PFSK-1 (cell line): Measurements from ENCODE around the gene CLEC16A.

Experiments used
- POLR2AphosphoS5 ChIP-seq: IDR thresholded peaks from 2 replicates; pipeline ENCODE4 v1.6.1; 2012; ENCODE audit warnings: low read depth, mild to moderate bottlenecking, control low read depth, low read length, moderate library complexity
- TF ChIP-seq, protein P1 (sequence below), 2 experiments: IDR thresholded peaks; 2 replicates each; pipeline versions ENCODE4 v1.6.1 to v1.8.0; 2011 to 2012; ENCODE audit warnings: low read depth in 2 of 2, low read length in 2 of 2, control low read depth in 1 of 2, inconsistent platforms in 1 of 2, mild to moderate bottlenecking in 1 of 2, moderate library complexity in 1 of 2; ENCODE audit not compliant: insufficient read depth in 1 of 2

- TF ChIP-seq, protein P1, sequence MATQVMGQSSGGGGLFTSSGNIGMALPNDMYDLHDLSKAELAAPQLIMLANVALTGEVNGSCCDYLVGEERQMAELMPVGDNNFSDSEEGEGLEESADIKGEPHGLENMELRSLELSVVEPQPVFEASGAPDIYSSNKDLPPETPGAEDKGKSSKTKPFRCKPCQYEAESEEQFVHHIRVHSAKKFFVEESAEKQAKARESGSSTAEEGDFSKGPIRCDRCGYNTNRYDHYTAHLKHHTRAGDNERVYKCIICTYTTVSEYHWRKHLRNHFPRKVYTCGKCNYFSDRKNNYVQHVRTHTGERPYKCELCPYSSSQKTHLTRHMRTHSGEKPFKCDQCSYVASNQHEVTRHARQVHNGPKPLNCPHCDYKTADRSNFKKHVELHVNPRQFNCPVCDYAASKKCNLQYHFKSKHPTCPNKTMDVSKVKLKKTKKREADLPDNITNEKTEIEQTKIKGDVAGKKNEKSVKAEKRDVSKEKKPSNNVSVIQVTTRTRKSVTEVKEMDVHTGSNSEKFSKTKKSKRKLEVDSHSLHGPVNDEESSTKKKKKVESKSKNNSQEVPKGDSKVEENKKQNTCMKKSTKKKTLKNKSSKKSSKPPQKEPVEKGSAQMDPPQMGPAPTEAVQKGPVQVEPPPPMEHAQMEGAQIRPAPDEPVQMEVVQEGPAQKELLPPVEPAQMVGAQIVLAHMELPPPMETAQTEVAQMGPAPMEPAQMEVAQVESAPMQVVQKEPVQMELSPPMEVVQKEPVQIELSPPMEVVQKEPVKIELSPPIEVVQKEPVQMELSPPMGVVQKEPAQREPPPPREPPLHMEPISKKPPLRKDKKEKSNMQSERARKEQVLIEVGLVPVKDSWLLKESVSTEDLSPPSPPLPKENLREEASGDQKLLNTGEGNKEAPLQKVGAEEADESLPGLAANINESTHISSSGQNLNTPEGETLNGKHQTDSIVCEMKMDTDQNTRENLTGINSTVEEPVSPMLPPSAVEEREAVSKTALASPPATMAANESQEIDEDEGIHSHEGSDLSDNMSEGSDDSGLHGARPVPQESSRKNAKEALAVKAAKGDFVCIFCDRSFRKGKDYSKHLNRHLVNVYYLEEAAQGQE (IDR thresholded peaks at IDR 0.05; ENCODE audit: insufficient read depth in 1 of 2, low read depth in 2 of 2, low read length in 2 of 2), result no peak
- no peak for TF ChIP-seq POLR2AphosphoS5
Observed at GRCh38 chr16:11205065-11205699, 260.8 kb downstream of the CLEC16A start.
